Body of pancreas (tissue), 4 donors: ENCODE data around the gene FXYD3.

Experiments used
- CTCF ChIP-seq, 7 experiments: fragments of 450-650 bp in 4 of 7; fragments of 200-600 bp in 3 of 7; sonication (generic) in 3 of 7; IDR thresholded peaks; one replicate each; pipeline ENCODE4 v1.5.1; 2016 to 2019; ENCODE audit warnings: antibody characterized with exemption in 7 of 7
- POLR2A ChIP-seq, 3 donors: fragments of 450-650 bp; IDR thresholded peaks; one replicate each; pipeline ENCODE4 v1.6.1; 2016; ENCODE audit warnings: antibody characterized with exemption in 3 of 3, mild to moderate bottlenecking in 2 of 3

GRCh38 chr19:35136231-35136630 is 20.6 kb downstream of the FXYD3 start:
- TF ChIP-seq CTCF (IDR thresholded peaks at IDR 0.05) (no peak), POLR2A (IDR thresholded peaks at IDR 0.05) (no peak)
